Breast epithelium (tissue), 4 donors: ENCODE measurements around the gene STARD3. TPM values are rescaled to one million over a fixed set of nuclear protein-coding genes. Genes with fewer than 3 reads are reported as not detected.

ENCODE experiments used
- DNase-seq, 2 donors: peaks; one replicate each; pipeline ENCODE4 v3.0.0-alpha.2; 2019; ENCODE audit warnings: low spot score in 2 of 2
- H3K27ac ChIP-seq, 2 donors: fragments of 200-600 bp; sonication (generic) in 1 of 2; one replicate each; pipeline ENCODE4 v1.5.1; 2016 to 2019; ENCODE audit warnings: mild to moderate bottlenecking in 1 of 2
- H3K27me3 ChIP-seq, 2 donors: fragments of 200-600 bp; sonication (generic) in 1 of 2; one replicate each; pipeline versions ENCODE4 v1.5.1 to v1.6.0; 2017 to 2019; ENCODE audit warnings: control low read depth in 1 of 2, mild to moderate bottlenecking in 1 of 2
- H3K36me3 ChIP-seq: fragments of 200-600 bp; one replicate; pipeline ENCODE4 v1.5.1; 2019
- H3K4me1 ChIP-seq, 2 donors: fragments of 200-600 bp; sonication (generic); one replicate each; pipeline ENCODE4 v1.5.1; 2016 to 2019; ENCODE audit warnings: control low read depth in 1 of 2
- H3K4me3 ChIP-seq, 3 donors: fragments of 200-600 bp; sonication (generic); 1 replicate in 2 of 3; 2 replicates in 1 of 3; pipeline ENCODE4 v1.5.1; 2016 to 2019; ENCODE audit warnings: mild to moderate bottlenecking in 3 of 3, moderate library complexity in 2 of 3
- H3K9me3 ChIP-seq, 2 donors: fragments of 200-600 bp; sonication (generic) in 1 of 2; one replicate each; pipeline ENCODE4 v1.5.1; 2016 to 2019; ENCODE audit warnings: control low read depth in 1 of 2
- CTCF ChIP-seq, 3 donors: fragments of 450-650 bp; IDR thresholded peaks; one replicate each; pipeline ENCODE4 v1.5.1; 2016 to 2017; ENCODE audit warnings: antibody characterized with exemption in 3 of 3, mild to moderate bottlenecking in 3 of 3, moderate library complexity in 3 of 3
- POLR2A ChIP-seq: fragments of 450-650 bp; IDR thresholded peaks from one replicate; pipeline ENCODE4 v1.6.1; 2016; ENCODE audit warnings: antibody characterized with exemption, mild to moderate bottlenecking, moderate library complexity
- POLR2AphosphoS5 ChIP-seq, 3 donors: sonication (generic); formaldehyde crosslinking; IDR thresholded peaks; one replicate each; pipeline ENCODE4 v1.6.1; 2017; ENCODE audit warnings: antibody characterized with exemption in 3 of 3
- intact Hi-C: fragments of 100-400 bp; cut with DNase I; formaldehyde crosslinking; loops from one replicate; pipeline ENCODE4 v1.15.1; 2023; ENCODE audit warnings: low total_unique reads
- total RNA-seq, 3 donors: library from RNA; depleted of rRNA; stranded (reverse); fragments of >200 nt; gene quantifications; one replicate each; pipeline ENCODE4 v1.1.0, GENCODE V29; 2016

The STARD3 gene
- total RNA-seq, 3 donors from 2014 or later: 37.0 to 43.9 (median 42.0) TPM

GRCh38 chr17:39704821-39705551, 68.0 kb downstream of the STARD3 start:
- Histone ChIP-seq H3K36me3 (peaks cover 5% of the 10 kb centered on the region), H3K4me3 (peak overlapping the region in 2 of 3 donors; percentile 15 to 54), H3K27me3 (no peaks in the 10 kb centered on the region), H3K9me3 (no peaks in the 10 kb centered on the region), H3K4me1 (peaks cover 4 to 49% of the 10 kb centered on the region in 2 donors), H3K27ac (peak overlapping the region; percentile 93 to 98)
- DNase-seq: no peak
- intact Hi-C loops: no loop called here
- no peak for TF ChIP-seq POLR2AphosphoS5 (IDR thresholded peaks at IDR 0.05)
- TF ChIP-seq CTCF (IDR thresholded peaks at IDR 0.05): peak in 1 of 3 donors; percentile 59
- no peak for TF ChIP-seq POLR2A

GRCh38 chr17:39705786-39706348, 68.9 kb downstream of the STARD3 start:
- intact Hi-C loops: no loop called here
- peak; percentile 85 to 92 for DNase-seq
- H3K4me3 ChIP-seq: peak overlapping the region in 2 of 3 donors; percentile 15 to 54

GRCh38 chr17:39706383-39706782, 69.4 kb downstream of the STARD3 start:
- peak overlapping the region in 2 of 3 donors; percentile 15 to 54 for H3K4me3 ChIP-seq
- H3K4me1 ChIP-seq: peaks cover 4 to 49% of the 10 kb centered on the region in 2 donors
- H3K36me3 ChIP-seq: peaks cover 5% of the 10 kb centered on the region
- peak overlapping the region; percentile 93 to 98 for H3K27ac ChIP-seq
- no peaks in the 10 kb centered on the region for H3K27me3 ChIP-seq
- DNase-seq: no peak
- TF ChIP-seq POLR2A: no peak
- no peak for TF ChIP-seq POLR2AphosphoS5 (IDR thresholded peaks at IDR 0.05)
- TF ChIP-seq CTCF (IDR thresholded peaks at IDR 0.05): no peak
- no peaks in the 10 kb centered on the region for H3K9me3 ChIP-seq
- intact Hi-C loops: no loop called here

More at GRCh38 chr17:39705786-39706348, 68.9 kb downstream of the STARD3 start:
- Histone ChIP-seq H3K27me3 (no peaks in the 10 kb centered on the region), H3K9me3 (no peaks in the 10 kb centered on the region), H3K36me3 (peaks cover 5% of the 10 kb centered on the region), H3K27ac (peak overlapping the region; percentile 93 to 98), H3K4me1 (peaks cover 4 to 49% of the 10 kb centered on the region in 2 donors)
- no peak for TF ChIP-seq POLR2A
- peak; percentile 52 to 82 (median 55) for TF ChIP-seq POLR2AphosphoS5 (IDR thresholded peaks at IDR 0.05)
- peak in 2 of 3 donors; percentile 35 to 58 for TF ChIP-seq CTCF (IDR thresholded peaks at IDR 0.05)

GRCh38 chr17:39706921-39707337, 70.0 kb downstream of the STARD3 start:
- Histone ChIP-seq H3K4me3 (peak overlapping the region in 1 of 3 donors; percentile 15), H3K36me3 (peaks cover 5% of the 10 kb centered on the region), H3K9me3 (no peaks in the 10 kb centered on the region), H3K27ac (peak overlapping the region; percentile 93 to 98), H3K27me3 (no peaks in the 10 kb centered on the region), H3K4me1 (peaks cover 4 to 43% of the 10 kb centered on the region in 2 donors)
- DNase-seq: no peak
- intact Hi-C loops: no loop called here
- TF ChIP-seq POLR2A (no peak), CTCF (IDR thresholded peaks at IDR 0.05) (no peak), POLR2AphosphoS5 (IDR thresholded peaks at IDR 0.05) (no peak)
